Measurements from ENCODE around the gene NCBP1.
"Not testable (repeated sequence)": the region's sequence is repeated elsewhere in the genome, so short reads cannot be mapped to it uniquely, and the experiment has no call there.

Gene NCBP1

DNA sequence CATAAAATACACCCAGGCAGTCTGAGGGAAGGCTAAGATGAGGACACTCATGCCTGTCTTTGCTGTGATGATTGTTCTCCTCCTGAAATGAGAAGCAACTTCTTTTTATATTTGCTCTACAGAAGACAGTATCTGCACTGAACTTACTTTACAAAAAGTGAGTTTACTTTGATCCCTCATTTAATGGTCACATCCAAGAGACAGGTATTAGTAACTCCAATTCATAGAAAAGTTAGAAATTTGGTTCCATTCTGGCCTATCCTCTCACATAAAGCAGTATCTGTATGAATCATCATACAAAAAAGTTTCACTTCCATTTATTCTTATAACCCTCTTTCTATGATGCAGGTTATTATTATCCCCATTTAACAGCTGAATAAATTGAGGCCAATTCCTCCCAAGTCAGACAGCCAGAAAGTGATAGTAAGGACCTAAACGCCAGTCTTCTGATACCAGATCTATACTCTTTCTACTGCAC, 15.6 kb upstream of the NCBP1 start:
- Histone ChIP-seq H3K27me3 (ENCODE audit: insufficient read depth, poor library complexity, severe bottlenecking) (no peaks in the 10 kb centered on the region), H3K27ac (replicated peaks) (no peak overlapping the region), H3K4me3 (replicated peaks; ENCODE audit: insufficient read depth, low read length) (no peak overlapping the region)
- TF ChIP-seq POLR2AphosphoS5 (IDR thresholded peaks at IDR 0.05; ENCODE audit: low read depth) (no peak), SPI1 (IDR thresholded peaks at IDR 0.05; ENCODE audit: borderline replicate concordance, low read depth) (no peak), CTCF (IDR thresholded peaks at IDR 0.05; ENCODE audit: insufficient read depth, low read length) (no peak), GABPA (IDR thresholded peaks at IDR 0.05; ENCODE audit: low read depth) (no peak), REST (IDR thresholded peaks at IDR 0.05; ENCODE audit: insufficient replicate concordance, low read depth) (no peak)
- DNase-seq (ENCODE audit: low read depth in 1 of 2, low spot score in 1 of 2): no peak

GRCh38 chr9:97620063-97620462, 13.6 kb upstream of the NCBP1 start:
- not testable (repeated sequence) for H3K27me3 ChIP-seq (ENCODE audit: insufficient read depth, poor library complexity, severe bottlenecking); H3K27ac ChIP-seq (replicated peaks); H3K4me3 ChIP-seq (replicated peaks; ENCODE audit: insufficient read depth, low read length); DNase-seq (ENCODE audit: low read depth in 1 of 2, low spot score in 1 of 2)

- DNase-seq (ENCODE audit: low read depth in 1 of 2, low spot score in 1 of 2); H3K27me3 ChIP-seq (ENCODE audit: insufficient read depth, poor library complexity, severe bottlenecking); H3K4me3 ChIP-seq (replicated peaks; ENCODE audit: insufficient read depth, low read length); H3K27ac ChIP-seq (replicated peaks): not testable (repeated sequence)
Observed at GRCh38 chr9:97622483-97622882, 11.1 kb upstream of the NCBP1 start.

DNA sequence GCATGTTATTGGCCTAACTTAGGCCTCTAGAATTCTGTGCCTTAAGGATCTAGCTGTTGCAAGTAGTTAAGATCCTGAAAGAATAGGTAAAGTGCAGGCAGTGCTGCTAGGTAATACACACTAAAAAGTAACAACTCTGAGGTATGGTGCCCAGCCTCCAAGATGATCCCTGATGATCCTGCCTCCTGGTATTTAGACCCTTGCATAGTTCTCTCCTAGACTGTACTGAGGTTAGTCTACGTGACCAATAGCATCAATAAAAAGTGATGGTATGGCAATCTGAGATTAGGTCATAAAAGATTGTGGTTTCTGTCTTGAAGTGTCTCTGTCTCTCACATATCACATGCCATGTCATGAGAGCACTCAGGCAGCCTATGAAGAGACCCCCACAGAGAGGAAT, 9.7 kb upstream of the NCBP1 start:
- no peak overlapping the region for H3K4me3 ChIP-seq (replicated peaks; ENCODE audit: insufficient read depth, low read length)
- TF ChIP-seq REST (IDR thresholded peaks at IDR 0.05; ENCODE audit: insufficient replicate concordance, low read depth): no peak
- TF ChIP-seq POLR2AphosphoS5 (IDR thresholded peaks at IDR 0.05; ENCODE audit: low read depth): no peak
- no peak for TF ChIP-seq SPI1 (IDR thresholded peaks at IDR 0.05; ENCODE audit: borderline replicate concordance, low read depth)
- TF ChIP-seq CTCF (IDR thresholded peaks at IDR 0.05; ENCODE audit: insufficient read depth, low read length): no peak
- TF ChIP-seq GABPA (IDR thresholded peaks at IDR 0.05; ENCODE audit: low read depth): no peak
- no peaks in the 10 kb centered on the region for H3K27me3 ChIP-seq (ENCODE audit: insufficient read depth, poor library complexity, severe bottlenecking)
- no peak overlapping the region for H3K27ac ChIP-seq (replicated peaks)
- no peak for DNase-seq (ENCODE audit: low read depth in 1 of 2, low spot score in 1 of 2)

DNA sequence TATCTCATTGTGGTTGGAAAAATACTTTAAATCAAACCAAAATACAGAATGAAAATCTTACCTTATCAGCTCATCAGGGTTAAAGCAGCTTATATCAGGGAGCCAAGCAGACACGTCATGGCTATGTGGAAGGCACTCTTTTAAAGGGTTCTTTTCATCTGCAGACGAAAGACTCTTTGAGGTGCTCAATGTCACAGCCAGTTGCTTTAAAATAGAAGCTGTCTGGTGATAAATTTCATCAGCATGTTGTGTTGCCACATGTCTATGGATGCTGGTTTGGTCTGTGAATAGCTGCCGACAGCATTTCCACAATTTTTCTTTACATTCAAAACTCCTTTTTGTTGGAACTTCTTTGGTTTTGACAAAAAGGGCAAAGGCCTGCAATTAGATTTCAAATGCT, 8.0 kb upstream of the NCBP1 start:
- DNase-seq (ENCODE audit: low read depth in 1 of 2, low spot score in 1 of 2): no peak
- H3K4me3 ChIP-seq (replicated peaks; ENCODE audit: insufficient read depth, low read length): no peak overlapping the region
- TF ChIP-seq CTCF (IDR thresholded peaks at IDR 0.05; ENCODE audit: insufficient read depth, low read length) (no peak), SPI1 (IDR thresholded peaks at IDR 0.05; ENCODE audit: borderline replicate concordance, low read depth) (no peak), GABPA (IDR thresholded peaks at IDR 0.05; ENCODE audit: low read depth) (no peak), POLR2AphosphoS5 (IDR thresholded peaks at IDR 0.05; ENCODE audit: low read depth) (no peak), REST (IDR thresholded peaks at IDR 0.05; ENCODE audit: insufficient replicate concordance, low read depth) (no peak)

More for the DNA sequence above, 8.0 kb upstream of the NCBP1 start:
- Histone ChIP-seq H3K27ac (replicated peaks) (no peak overlapping the region), H3K27me3 (ENCODE audit: insufficient read depth, poor library complexity, severe bottlenecking) (no peaks in the 10 kb centered on the region)
